Stimulated activated CD4-positive, alpha-beta T cell treated with anti-CD3 and anti-CD28 coated beads, Interleukin-15, amount 100 ng/mL, for 48 hours (primary cell): ENCODE data around the gene CRTAP.
"Not testable (repeated sequence)": the region's sequence is repeated elsewhere in the genome, so short reads cannot be mapped to it uniquely, and the experiment has no call there.

Source experiments
- DNase-seq, 2 donors: peaks; one replicate each; pipeline ENCODE4 v3.0.0-alpha.2; 2020; ENCODE audit warnings: low read depth in 2 of 2

Gene CRTAP

DNA sequence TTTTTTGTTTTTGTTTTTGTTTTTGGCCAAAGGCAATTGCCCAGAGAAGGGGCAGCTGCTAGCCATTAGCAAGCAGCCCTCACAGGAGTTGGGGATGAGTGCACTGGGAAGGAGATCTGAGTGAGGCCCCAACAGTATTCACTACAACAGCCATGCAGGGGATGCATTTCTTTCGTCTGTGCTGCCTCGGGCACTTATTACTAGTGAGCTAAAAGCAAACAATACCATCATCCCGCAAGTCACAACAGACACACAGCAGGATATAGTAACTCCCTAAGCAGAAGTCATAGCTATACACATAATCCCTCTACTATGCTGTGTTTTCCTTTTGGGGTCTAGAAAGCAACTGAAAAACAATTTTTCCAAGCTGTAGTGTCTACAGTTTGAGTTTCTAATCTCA is 27.2 kb downstream of the CRTAP start:
- DNase-seq: no peak

DNA sequence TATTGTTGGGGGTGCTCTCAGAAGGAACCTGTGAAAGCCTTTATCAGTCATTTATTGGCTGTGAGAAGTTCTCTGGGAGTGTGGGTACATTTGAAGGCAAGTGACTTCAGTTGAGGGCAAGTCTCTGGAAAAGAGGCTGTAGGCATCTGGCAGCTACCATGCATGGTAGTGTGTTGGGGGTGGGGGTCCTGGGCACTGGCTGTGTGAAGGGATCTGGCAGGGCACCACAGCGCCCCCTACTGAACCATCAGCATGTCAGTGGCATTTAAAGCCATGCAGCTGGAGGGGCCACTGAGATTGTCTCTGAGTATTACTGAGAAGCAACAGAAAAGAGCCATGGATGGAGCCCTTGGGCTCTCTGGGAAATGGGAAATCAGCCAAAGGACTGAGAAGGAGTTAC is 30.6 kb downstream of the CRTAP start:
- peak in 1 of 2 donors; percentile 25 for DNase-seq

DNA sequence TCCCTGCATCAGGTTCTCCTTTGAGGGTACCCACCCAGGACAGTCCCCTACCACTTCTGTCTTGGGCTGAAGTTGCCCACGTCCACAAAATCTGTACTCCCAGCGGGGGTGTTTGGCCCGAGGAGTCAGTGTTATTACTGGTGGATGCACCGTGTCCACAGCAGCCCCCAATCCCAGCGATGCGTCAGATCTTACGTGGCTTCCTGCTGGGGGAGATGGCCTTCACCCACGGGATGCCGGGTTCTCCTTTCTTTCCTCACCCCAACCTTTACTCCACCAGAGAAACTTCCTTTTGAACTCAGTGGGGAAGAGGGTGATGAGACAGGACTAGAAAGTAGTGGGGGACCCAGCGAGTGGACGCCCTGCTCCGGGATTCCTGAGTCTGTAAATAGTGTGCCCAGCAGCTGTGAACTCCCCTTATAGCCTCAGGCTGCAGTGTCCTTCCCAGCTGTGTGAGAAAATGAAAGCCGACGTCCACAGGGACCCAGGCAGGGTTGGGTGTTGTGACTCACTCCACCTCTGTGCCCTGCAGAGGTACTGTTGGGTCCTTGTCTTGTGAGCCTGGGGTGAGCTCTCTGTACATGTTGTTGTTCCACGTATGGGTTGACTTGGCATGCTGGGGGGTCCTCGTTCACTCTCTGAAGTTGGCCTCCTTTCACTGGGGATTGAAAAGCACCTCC is 31.5 kb downstream of the CRTAP start:
- DNase-seq: no peak

DNA sequence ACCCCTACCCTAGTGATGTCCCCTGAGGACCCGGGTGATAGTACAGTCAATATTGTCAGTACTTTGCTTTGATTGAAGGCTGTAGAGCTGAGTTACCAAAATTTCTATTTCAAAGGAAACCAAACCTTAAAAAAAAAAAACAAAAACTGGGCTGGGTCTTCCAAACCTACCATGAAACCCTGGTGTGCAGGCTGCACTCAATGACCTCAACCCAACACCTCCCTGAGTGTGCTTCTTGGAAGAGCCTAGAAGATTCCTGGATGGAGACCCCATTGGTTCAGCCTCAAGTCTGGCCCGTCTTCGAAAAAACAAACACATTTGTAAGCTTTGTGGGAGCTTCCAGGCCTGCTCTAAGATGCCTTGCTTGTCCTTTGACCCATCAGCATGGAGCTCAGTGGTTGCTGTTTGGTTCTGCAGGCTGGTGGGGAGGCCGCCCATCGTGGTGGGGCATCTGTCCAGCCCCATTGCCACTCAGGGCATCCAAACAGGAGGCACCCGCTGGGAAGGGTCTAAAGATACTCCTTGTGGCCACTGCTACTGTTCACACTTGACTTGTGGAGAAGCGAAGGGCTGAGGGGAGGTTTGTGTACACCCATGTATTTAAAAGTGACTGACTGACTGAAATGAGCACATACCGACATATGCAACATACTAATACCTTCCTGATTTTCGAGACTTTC is 32.2 kb downstream of the CRTAP start:
- no peak for DNase-seq

DNA sequence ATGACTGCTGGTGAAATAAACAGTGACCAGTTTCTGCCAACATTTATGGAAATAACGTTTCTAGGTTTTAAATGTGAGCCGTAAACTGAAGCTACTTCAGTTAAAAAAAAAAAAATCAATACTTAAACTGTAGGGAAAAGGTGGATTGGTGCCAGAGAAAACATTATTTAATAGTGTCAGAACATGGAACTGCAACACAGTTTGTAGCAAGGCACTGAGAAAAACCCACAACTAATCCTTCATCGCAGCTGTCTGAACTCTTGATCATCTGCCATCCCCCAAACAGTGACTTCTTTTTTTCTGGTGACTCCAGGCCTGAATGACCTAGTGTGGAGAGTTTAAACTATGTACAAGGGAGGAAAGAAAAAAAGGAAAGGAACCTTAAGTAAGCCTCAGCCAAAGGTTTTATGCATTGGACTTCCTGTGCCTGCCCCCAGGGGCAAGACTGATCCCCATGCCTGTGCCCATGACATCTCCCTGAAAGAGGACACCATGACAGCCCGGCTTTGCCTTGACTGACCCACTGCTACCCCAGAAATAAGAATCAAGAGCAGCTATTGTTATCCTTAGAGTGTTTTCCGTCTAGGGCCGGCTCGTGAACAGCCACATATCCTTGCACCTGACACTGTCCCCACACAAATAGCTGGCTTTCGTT is 33.1 kb downstream of the CRTAP start:
- DNase-seq: no peak

DNA sequence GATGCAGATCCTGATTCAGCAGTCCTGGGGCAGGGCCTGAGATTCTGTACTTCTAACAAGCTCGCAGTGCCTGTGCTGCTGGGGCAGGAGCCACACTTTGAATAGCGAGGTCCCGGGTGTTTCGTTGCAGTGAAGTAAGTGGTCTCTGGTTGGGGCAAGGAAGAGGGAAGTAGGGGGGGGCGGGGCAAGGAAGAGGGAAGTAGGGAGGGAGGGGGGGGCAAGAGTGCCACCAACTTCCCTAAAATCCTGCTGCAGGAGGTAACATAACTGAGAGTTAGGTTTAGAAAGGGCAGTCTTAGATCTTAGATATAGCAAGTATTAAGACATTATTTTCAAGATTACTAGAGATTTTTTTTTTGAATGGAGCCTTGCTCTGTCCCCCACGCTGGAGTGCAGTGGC is 35.5 kb downstream of the CRTAP start:
- no peak for DNase-seq

- DNase-seq: no peak
Measured at GRCh38 chr3:33152363-33153360, 38.8 kb downstream of the CRTAP start.

- DNase-seq: no peak
Measured at GRCh38 chr3:33153782-33154181, 40.0 kb downstream of the CRTAP start.

GRCh38 chr3:33155301-33155700 is 41.5 kb downstream of the CRTAP start:
- no peak for DNase-seq

DNA sequence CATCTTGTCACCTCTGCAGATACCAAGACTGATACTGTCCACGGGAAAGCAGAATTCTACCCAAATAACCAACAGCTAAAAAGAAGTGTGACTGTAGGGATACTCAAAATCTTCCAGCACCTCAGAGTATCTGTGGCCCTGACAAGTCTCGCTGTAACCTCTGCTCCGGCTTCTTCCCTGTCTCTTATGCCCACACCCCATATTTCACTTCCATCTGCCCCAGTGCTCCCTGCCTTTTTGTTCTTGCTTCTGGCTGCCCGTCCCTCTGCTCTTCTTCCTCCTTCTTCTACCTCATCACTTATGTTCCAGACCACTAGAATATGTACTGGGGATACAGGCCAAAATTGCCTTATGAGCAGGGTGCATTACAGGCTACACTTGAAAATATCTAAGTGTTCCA is 45.4 kb downstream of the CRTAP start:
- DNase-seq: no peak

- no peak for DNase-seq
Measured at GRCh38 chr3:33159981-33160380, 46.2 kb downstream of the CRTAP start.

DNA sequence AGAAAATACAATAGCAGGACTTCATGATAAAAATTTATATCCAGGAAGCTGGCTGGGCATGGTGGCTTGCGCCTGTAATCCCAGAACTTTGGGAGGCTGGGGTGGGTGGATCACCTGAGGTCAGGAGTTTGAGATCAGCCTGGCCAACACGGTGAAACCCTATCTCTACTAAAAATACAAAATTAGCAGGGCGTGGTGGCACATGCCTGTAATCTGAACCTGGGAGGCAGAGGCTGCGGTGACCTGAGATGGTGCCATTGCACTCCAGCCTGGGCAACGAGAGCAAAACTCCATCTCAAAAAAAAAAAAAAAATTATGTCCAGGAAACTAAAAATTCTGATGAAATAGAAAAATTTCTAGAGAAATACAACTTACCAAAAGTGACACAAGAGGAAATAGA is 48.8 kb downstream of the CRTAP start:
- not testable (repeated sequence) for DNase-seq

DNA sequence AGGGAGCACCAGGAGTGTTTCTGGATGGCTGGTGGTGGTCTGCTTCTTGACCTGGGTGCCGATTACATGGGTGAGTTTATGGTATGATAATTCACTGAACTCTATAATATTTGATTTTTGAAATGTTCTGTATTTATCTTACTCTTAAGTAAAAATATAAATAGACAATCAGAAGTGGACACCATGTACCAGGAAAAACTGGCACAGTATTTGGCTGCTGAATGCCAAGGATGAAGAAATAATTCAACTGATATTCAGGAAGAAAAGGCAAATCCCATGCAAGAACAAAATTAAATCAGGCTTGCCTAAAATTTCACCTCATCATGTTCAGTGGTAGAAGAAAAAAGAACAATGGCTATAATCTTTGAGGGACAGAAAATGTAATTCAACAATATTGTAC is 51.6 kb downstream of the CRTAP start:
- DNase-seq: no peak

GRCh38 chr3:33166095-33166494 is 52.3 kb downstream of the CRTAP start:
- no peak for DNase-seq

DNA sequence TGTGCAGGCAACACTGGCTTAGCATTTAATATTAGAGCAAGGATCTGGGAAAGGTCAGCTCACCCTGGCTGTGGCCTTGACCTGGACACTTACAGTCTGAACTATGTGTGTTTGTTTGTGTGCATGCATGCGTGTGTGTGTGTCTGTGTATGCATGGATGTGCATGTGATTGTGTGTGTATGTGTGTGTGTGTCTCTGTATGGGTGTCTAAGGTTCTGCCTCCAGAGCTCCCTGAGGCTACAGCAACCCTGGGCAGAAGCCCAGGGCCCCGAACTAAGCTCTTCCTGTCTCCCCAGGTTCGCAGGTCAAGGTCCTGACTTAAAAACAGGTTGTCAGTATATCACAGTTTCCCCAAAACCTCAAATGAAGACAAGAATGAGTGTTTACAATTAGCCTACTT is 53.5 kb downstream of the CRTAP start:
- DNase-seq: no peak

- no peak for DNase-seq
Measured at GRCh38 chr3:33167716-33168336, 54.0 kb downstream of the CRTAP start.

DNA sequence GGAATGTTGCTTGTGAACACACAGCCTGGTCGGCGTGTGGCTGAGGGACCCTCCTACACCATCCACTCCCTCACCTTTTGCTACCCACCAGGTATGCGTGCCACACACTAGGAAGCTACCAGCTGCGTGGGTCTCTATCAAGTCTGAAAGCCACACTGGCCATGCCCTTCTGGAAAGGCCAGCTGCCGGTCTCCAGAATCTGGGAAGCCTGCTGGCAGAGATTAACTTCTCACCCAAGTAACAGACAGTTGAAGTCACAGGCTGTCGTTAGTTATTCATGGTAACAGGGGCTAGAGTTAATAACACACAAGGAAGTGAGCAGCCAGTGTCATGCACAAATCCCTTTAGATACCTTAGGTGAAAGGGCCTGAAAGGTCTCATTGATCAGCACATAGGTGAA is 56.7 kb downstream of the CRTAP start:
- no peak for DNase-seq

DNA sequence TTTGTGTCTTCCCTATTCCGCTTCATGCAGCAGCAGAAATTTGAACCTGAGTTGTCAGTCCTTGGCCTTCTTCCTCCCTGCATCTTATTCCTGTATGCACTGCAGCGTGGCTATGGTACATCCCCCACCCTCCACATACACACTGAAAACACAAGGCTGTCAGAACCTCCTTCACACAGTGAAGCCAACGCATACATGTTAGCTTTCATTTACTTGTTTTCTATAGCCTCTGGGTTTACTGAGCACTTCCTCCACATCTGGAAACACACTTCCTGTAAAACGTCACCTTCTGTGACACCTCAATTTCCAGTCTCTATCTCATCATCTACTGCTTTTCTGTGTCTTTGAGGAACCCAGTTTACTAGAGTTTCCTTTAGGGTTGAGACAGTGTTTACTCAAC is 57.8 kb downstream of the CRTAP start:
- no peak for DNase-seq

- DNase-seq: no peak
Measured at GRCh38 chr3:33173103-33173502, 59.3 kb downstream of the CRTAP start.

- no peak for DNase-seq
Measured at GRCh38 chr3:33173672-33174071, 59.9 kb downstream of the CRTAP start.

GRCh38 chr3:33174095-33174494 is 60.3 kb downstream of the CRTAP start:
- no peak for DNase-seq
